OCI-LY3 (cell line): ENCODE results near the gene NIN.

ENCODE experiments used
- H2AFZ ChIP-seq: fragments of 200-600, 300-600 bp; shearing (Covaris generic); 2 replicates; pipeline ENCODE4 v1.6.0; 2014; ENCODE audit warnings: antibody characterized with exemption, low read depth, low read length
- H3K27ac ChIP-seq: fragments of 200-600, 300-600 bp; sonication (generic); 2 replicates; pipeline ENCODE4 v1.5.1; 2014; ENCODE audit warnings: mild to moderate bottlenecking, low read length, moderate library complexity, mixed read lengths
- H3K27me3 ChIP-seq: fragments of 200-600, 300-600 bp; sonication (generic); 2 replicates; pipeline ENCODE4 v1.6.1; 2014; ENCODE audit warnings: low read depth, low read length, mixed read lengths
- H3K36me3 ChIP-seq: fragments of 200-600, 300-600 bp; sonication (generic); replicated peaks from 2 replicates; pipeline ENCODE3; 2014; ENCODE audit warnings: low read depth, low read length, mixed read lengths
- H3K4me1 ChIP-seq: fragments of 300-600, 200-600 bp; sonication (generic); 2 replicates; pipeline ENCODE4 v1.6.1; 2014; ENCODE audit warnings: low read length, mixed read lengths
- H3K4me2 ChIP-seq: fragments of 200-600, 300-600 bp; sonication (generic); 2 replicates; pipeline ENCODE4 v1.6.1; 2014; ENCODE audit warnings: low read length, mixed read lengths
- H3K4me3 ChIP-seq: fragments of 300-600, 200-600 bp; sonication (generic); 2 replicates; pipeline ENCODE4 v1.5.1; 2014; ENCODE audit warnings: antibody characterized with exemption, mild to moderate bottlenecking, low read length, moderate library complexity
- H3K79me2 ChIP-seq: fragments of 300-600, 200-600 bp; shearing (Covaris generic); 2 replicates; pipeline ENCODE4 v1.6.1; 2014; ENCODE audit warnings: mild to moderate bottlenecking, low read length, mixed read lengths
- H3K9ac ChIP-seq: fragments of 300-600, 200-600 bp; shearing (Covaris generic); 2 replicates; pipeline ENCODE4 v1.6.0; 2014; ENCODE audit warnings: mild to moderate bottlenecking, low read length, moderate library complexity
- H3K9me3 ChIP-seq: fragments of 200-600, 300-600 bp; shearing (Covaris generic); 2 replicates; pipeline ENCODE4 v1.6.1; 2014; ENCODE audit warnings: low read length, mixed read lengths; ENCODE audit not compliant: insufficient read depth
- H4K20me1 ChIP-seq: fragments of 200-600, 300-600 bp; sonication (generic); 2 replicates; pipeline ENCODE4 v1.6.1; 2016; ENCODE audit warnings: low read length, mixed read lengths; ENCODE audit not compliant: insufficient read depth
- CTCF ChIP-seq: fragments of 200-600, 300-600 bp; sonication (generic); IDR thresholded peaks from 2 replicates; pipeline ENCODE4 v1.5.1; 2014; ENCODE audit warnings: antibody characterized with exemption, low read length, low read depth
- EZH2phosphoT487 ChIP-seq: fragments of 200-600 bp; shearing (Covaris generic); IDR thresholded peaks from 2 replicates; pipeline ENCODE4 v1.6.1; 2018; ENCODE audit warnings: antibody characterized with exemption, mixed run types, low read depth

NIN gene

GRCh38 chr14:50856660-50857059 is 25.7 kb upstream of the NIN start:
- no peaks in the 10 kb centered on the region for H3K9me3 ChIP-seq
- 0 out of 2 replicates have a peak, but pooled peaks cover 2% of the 10 kb centered on the region for H3K27me3 ChIP-seq
- H2AFZ ChIP-seq, result no peak overlapping the region
- no peak overlapping the region for H3K4me3 ChIP-seq
- H3K4me1 ChIP-seq, result peaks cover 6% of the 10 kb centered on the region
- H3K36me3 ChIP-seq, result no peaks in the 10 kb centered on the region
- no peaks in the 10 kb centered on the region for H3K79me2 ChIP-seq
- H4K20me1 ChIP-seq, result no peaks in the 10 kb centered on the region
- H3K9ac ChIP-seq, result no peak overlapping the region
- TF ChIP-seq CTCF, result no peak
- TF ChIP-seq EZH2phosphoT487, result no peak
- H3K4me2 ChIP-seq, result no peak overlapping the region
- H3K27ac ChIP-seq, result no peak overlapping the region

- Histone ChIP-seq H2AFZ (no peak overlapping the region), H3K27ac (no peak overlapping the region), H3K9me3 (no peaks in the 10 kb centered on the region), H3K4me3 (no peak overlapping the region), H3K4me1 (peaks cover 6% of the 10 kb centered on the region), H3K79me2 (no peaks in the 10 kb centered on the region), H3K36me3 (no peaks in the 10 kb centered on the region), H3K27me3 (no peaks in the 10 kb centered on the region), H3K9ac (no peak overlapping the region), H3K4me2 (no peak overlapping the region), H4K20me1 (no peaks in the 10 kb centered on the region)
- TF ChIP-seq CTCF (no peak), EZH2phosphoT487 (no peak)
Measured at GRCh38 chr14:50855558-50855957, 24.6 kb upstream of the NIN start.

- H3K79me2 ChIP-seq, result no peaks in the 10 kb centered on the region
- H3K27ac ChIP-seq, result no peak overlapping the region
- H3K9me3 ChIP-seq, result no peaks in the 10 kb centered on the region
- no peak overlapping the region for H2AFZ ChIP-seq
- no peaks in the 10 kb centered on the region for H3K27me3 ChIP-seq
- H3K4me3 ChIP-seq, result no peak overlapping the region
- H3K4me1 ChIP-seq, result peaks cover 4% of the 10 kb centered on the region
- no peak overlapping the region for H3K4me2 ChIP-seq
- no peak overlapping the region for H3K9ac ChIP-seq
- no peak for TF ChIP-seq CTCF
- no peak for TF ChIP-seq EZH2phosphoT487
- H4K20me1 ChIP-seq, result no peaks in the 10 kb centered on the region
- no peaks in the 10 kb centered on the region for H3K36me3 ChIP-seq
Measured at GRCh38 chr14:50854521-50854920, 23.6 kb upstream of the NIN start.

GRCh38 chr14:50853891-50854290 is 22.9 kb upstream of the NIN start:
- no peaks in the 10 kb centered on the region for H3K4me1 ChIP-seq
- H3K36me3 ChIP-seq, result no peaks in the 10 kb centered on the region
- no peaks in the 10 kb centered on the region for H3K9me3 ChIP-seq
- no peak overlapping the region for H3K4me3 ChIP-seq
- TF ChIP-seq EZH2phosphoT487 (no peak), CTCF (no peak)
- H3K9ac ChIP-seq, result no peak overlapping the region
- H3K27me3 ChIP-seq, result no peaks in the 10 kb centered on the region
- H4K20me1 ChIP-seq, result no peaks in the 10 kb centered on the region
- no peak overlapping the region for H2AFZ ChIP-seq
- no peak overlapping the region for H3K27ac ChIP-seq
- no peaks in the 10 kb centered on the region for H3K79me2 ChIP-seq
- H3K4me2 ChIP-seq, result no peak overlapping the region
